ENCODE data around the gene MINAR1.

MINAR1 gene

DNA sequence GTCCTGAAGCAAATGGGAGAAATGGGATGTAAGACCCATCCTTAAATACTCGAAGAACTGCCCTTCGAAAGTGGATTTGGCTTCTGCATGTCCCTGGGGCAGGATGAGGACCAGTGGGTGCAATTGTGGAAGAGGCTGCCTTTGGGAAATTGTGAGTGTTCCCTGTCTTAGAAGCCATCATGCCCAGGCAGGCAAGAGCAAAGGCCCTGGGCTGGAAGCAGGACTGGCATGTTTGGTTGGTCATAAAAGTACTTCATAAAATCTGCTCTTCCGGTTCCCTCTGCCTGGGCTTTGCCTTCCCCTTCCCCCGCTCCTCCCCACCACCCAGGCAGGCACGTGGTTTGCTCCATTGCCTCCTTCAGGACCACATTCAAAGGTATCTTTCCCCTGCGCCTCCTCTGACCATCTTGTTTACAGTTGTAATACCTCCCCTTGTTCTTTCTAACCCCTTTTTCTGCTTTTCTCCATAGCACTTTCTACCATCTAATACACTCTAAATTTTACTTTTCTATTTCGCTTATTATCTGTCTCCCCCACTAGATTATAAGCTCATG, 8.3 kb downstream of the MINAR1 start:
- H2AFZ ChIP-seq (ENCODE audit: low read depth, low read length) = no peak overlapping the region
- H3K36me3 ChIP-seq (replicated peaks; ENCODE audit: low read depth, low read length) = no peaks in the 10 kb centered on the region
- H3K4me3 ChIP-seq (ENCODE audit: low read length) = no peak overlapping the region
- no peaks in the 10 kb centered on the region for H3K79me2 ChIP-seq (ENCODE audit: low read length)
- no peak overlapping the region for H3K4me2 ChIP-seq (ENCODE audit: low read length)
- no peak overlapping the region for H3K9ac ChIP-seq (ENCODE audit: low read length)
- H3K9me3 ChIP-seq (ENCODE audit: insufficient read depth, low read length) = no peaks in the 10 kb centered on the region
- peaks cover 12% of the 10 kb centered on the region for H3K4me1 ChIP-seq (ENCODE audit: low read length)
- H3K27me3 ChIP-seq (ENCODE audit: low read depth, low read length) = no peaks in the 10 kb centered on the region
- no peak overlapping the region for H3K27ac ChIP-seq (ENCODE audit: low read length)
- H4K20me1 ChIP-seq (ENCODE audit: insufficient read depth, low read length) = no peaks in the 10 kb centered on the region
- TF ChIP-seq, protein P1, sequence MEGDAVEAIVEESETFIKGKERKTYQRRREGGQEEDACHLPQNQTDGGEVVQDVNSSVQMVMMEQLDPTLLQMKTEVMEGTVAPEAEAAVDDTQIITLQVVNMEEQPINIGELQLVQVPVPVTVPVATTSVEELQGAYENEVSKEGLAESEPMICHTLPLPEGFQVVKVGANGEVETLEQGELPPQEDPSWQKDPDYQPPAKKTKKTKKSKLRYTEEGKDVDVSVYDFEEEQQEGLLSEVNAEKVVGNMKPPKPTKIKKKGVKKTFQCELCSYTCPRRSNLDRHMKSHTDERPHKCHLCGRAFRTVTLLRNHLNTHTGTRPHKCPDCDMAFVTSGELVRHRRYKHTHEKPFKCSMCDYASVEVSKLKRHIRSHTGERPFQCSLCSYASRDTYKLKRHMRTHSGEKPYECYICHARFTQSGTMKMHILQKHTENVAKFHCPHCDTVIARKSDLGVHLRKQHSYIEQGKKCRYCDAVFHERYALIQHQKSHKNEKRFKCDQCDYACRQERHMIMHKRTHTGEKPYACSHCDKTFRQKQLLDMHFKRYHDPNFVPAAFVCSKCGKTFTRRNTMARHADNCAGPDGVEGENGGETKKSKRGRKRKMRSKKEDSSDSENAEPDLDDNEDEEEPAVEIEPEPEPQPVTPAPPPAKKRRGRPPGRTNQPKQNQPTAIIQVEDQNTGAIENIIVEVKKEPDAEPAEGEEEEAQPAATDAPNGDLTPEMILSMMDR (IDR thresholded peaks at IDR 0.05; ENCODE audit: low read depth, low read length) = no peak
- no peak for TF ChIP-seq EZH2phosphoT487 (IDR thresholded peaks at IDR 0.05; ENCODE audit: low read depth)

DNA sequence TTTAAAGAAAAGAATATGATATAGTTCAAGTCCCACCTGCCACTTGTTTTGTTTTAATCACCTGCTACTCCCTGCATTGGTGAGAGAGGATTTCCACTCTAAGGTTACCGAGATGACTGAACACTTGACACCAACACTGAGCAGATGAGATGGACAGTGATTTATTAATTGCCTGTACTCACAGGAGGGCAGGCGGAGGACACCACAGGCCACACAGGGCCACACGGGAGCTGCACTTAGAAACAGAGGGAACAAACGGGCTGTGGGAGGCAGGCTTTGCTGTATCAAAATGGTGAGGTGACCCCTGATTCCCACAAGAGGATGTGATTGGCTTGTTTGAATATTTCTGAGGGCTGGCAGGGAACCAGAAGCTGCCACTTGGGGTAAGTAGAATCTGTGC, 10.8 kb downstream of the MINAR1 start:
- no peaks in the 10 kb centered on the region for H3K27me3 ChIP-seq (ENCODE audit: low read depth, low read length)

DNA sequence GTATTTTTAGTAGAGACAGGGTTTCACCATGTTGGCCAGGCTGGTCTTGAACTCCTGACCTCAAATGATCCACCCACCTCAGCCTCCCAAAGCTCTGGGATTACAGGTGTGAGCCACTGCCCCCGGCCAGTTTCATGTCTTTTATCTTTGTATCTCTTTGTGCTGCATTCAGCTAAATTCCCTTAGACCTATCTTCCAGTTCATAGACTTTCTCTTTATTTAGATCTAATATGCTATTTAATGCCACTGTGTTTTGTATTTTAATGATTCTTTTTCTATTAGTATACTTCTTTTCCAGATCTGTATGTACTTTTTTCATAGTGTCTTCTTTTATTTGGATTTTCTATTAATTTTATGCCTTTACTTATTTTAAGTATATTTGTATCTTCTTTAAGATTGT, 14.9 kb downstream of the MINAR1 start:
- no peaks in the 10 kb centered on the region for H3K4me1 ChIP-seq (ENCODE audit: low read length)
- H3K4me3 ChIP-seq (ENCODE audit: low read length) = no peak overlapping the region
- no peak overlapping the region for H2AFZ ChIP-seq (ENCODE audit: low read depth, low read length)
- H3K79me2 ChIP-seq (ENCODE audit: low read length) = no peaks in the 10 kb centered on the region
- no peak overlapping the region for H3K27ac ChIP-seq (ENCODE audit: low read length)
- no peaks in the 10 kb centered on the region for H4K20me1 ChIP-seq (ENCODE audit: insufficient read depth, low read length)
- TF ChIP-seq, protein P1 (IDR thresholded peaks at IDR 0.05; ENCODE audit: low read depth, low read length) = no peak
- TF ChIP-seq EZH2phosphoT487 (IDR thresholded peaks at IDR 0.05; ENCODE audit: low read depth) = no peak
- H3K9me3 ChIP-seq (ENCODE audit: insufficient read depth, low read length) = no peaks in the 10 kb centered on the region
- no peak overlapping the region for H3K9ac ChIP-seq (ENCODE audit: low read length)
- no peaks in the 10 kb centered on the region for H3K36me3 ChIP-seq (replicated peaks; ENCODE audit: low read depth, low read length)
- no peaks in the 10 kb centered on the region for H3K27me3 ChIP-seq (ENCODE audit: low read depth, low read length)
- no peak overlapping the region for H3K4me2 ChIP-seq (ENCODE audit: low read length)

More for the DNA sequence above, 10.8 kb downstream of the MINAR1 start:
- H3K9me3 ChIP-seq (ENCODE audit: insufficient read depth, low read length) = no peaks in the 10 kb centered on the region
- H3K36me3 ChIP-seq (replicated peaks; ENCODE audit: low read depth, low read length) = no peaks in the 10 kb centered on the region
- TF ChIP-seq, protein P1 (IDR thresholded peaks at IDR 0.05; ENCODE audit: low read depth, low read length) = no peak
- no peak for TF ChIP-seq EZH2phosphoT487 (IDR thresholded peaks at IDR 0.05; ENCODE audit: low read depth)
- no peaks in the 10 kb centered on the region for H3K4me1 ChIP-seq (ENCODE audit: low read length)
- no peak overlapping the region for H3K9ac ChIP-seq (ENCODE audit: low read length)
- H3K4me3 ChIP-seq (ENCODE audit: low read length) = no peak overlapping the region
- no peaks in the 10 kb centered on the region for H4K20me1 ChIP-seq (ENCODE audit: insufficient read depth, low read length)
- H3K79me2 ChIP-seq (ENCODE audit: low read length) = no peaks in the 10 kb centered on the region
- no peak overlapping the region for H2AFZ ChIP-seq (ENCODE audit: low read depth, low read length)
- no peak overlapping the region for H3K4me2 ChIP-seq (ENCODE audit: low read length)
- no peak overlapping the region for H3K27ac ChIP-seq (ENCODE audit: low read length)

DNA sequence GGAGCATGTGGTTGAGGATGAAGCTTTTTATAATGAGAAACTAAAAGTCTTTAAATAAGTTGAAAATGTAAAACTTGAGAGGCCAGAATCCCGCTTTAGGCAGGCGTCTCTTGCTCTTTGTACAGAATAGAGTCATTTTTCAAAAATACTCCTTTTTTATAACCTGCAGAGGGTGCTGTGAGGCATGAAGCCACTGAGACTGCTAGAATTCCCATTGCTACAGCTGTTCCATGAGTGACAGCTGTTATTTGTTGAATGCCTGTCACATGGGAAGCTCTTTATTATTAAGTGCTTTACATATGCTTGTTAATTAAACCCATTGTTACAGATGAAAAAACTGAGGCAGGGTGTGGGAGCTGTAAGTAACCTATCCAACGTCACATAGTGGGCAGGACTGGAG, 18.5 kb downstream of the MINAR1 start:
- Histone ChIP-seq H3K79me2 (ENCODE audit: low read length) (no peaks in the 10 kb centered on the region), H2AFZ (ENCODE audit: low read depth, low read length) (no peak overlapping the region), H3K4me2 (ENCODE audit: low read length) (no peak overlapping the region), H3K27me3 (ENCODE audit: low read depth, low read length) (no peaks in the 10 kb centered on the region), H3K27ac (ENCODE audit: low read length) (no peak overlapping the region), H3K4me1 (ENCODE audit: low read length) (peaks cover 8% of the 10 kb centered on the region; the same call in 1 of the 2 replicates), H3K36me3 (replicated peaks; ENCODE audit: low read depth, low read length) (no peaks in the 10 kb centered on the region), H4K20me1 (ENCODE audit: insufficient read depth, low read length) (no peaks in the 10 kb centered on the region), H3K4me3 (ENCODE audit: low read length) (no peak overlapping the region), H3K9me3 (ENCODE audit: insufficient read depth, low read length) (no peaks in the 10 kb centered on the region), H3K9ac (ENCODE audit: low read length) (no peak overlapping the region)
- TF ChIP-seq EZH2phosphoT487 (IDR thresholded peaks at IDR 0.05; ENCODE audit: low read depth) = no peak
- TF ChIP-seq, protein P1 (IDR thresholded peaks at IDR 0.05; ENCODE audit: low read depth, low read length) = peak; percentile 60

Data from OCI-LY3 (cell line).